Activated naive CD4-positive, alpha-beta T cell treated with anti-CD3 and anti-CD28 coated beads for 36 hours (primary cell): ENCODE results near the gene MVD. TPM values are rescaled to one million over a fixed set of nuclear protein-coding genes. Genes with fewer than 3 reads are reported as not detected.

ENCODE experiments used
- CTCF ChIA-PET: fragments of 350-600 bp; sonication (Branson Sonifier 250); formaldehyde crosslinking; loops from one replicate; lab custom pipeline; 2021; ENCODE audit warnings: antibody characterized with exemption; lab: Charles Lee
- DNase-seq: peaks from one replicate; pipeline ENCODE4 v3.0.0-alpha.2; 2020
- H3K27ac Mint-ChIP-seq: one replicate; pipeline ENCODE4 v1.8.0; 2021; ENCODE audit warnings: mild to moderate bottlenecking, mixed read lengths
- H3K27me3 Mint-ChIP-seq: one replicate; pipeline ENCODE4 v1.8.0; 2021; ENCODE audit warnings: low read depth, mixed read lengths
- H3K36me3 Mint-ChIP-seq: one replicate; pipeline ENCODE4 v1.8.0; 2021; ENCODE audit warnings: low read depth, mixed read lengths
- H3K4me1 Mint-ChIP-seq: one replicate; pipeline ENCODE4 v1.8.0; 2021; ENCODE audit warnings: low read depth, mixed read lengths
- H3K4me3 Mint-ChIP-seq: one replicate; pipeline ENCODE4 v1.8.0; 2021; ENCODE audit warnings: mild to moderate bottlenecking, moderate library complexity, mixed read lengths
- H3K9me3 Mint-ChIP-seq: one replicate; pipeline ENCODE4 v1.8.0; 2021; ENCODE audit warnings: mixed read lengths
- intact Hi-C: fragments of 100-400 bp; cut with micrococcal nuclease; formaldehyde crosslinking; loops from one replicate; pipeline ENCODE4 v1.15.1; 2023
- total RNA-seq, 2 experiments: library from RNA; stranded (reverse); gene quantifications; one replicate each; pipeline ENCODE4 v1.2.3, GENCODE V29; 2021

Gene MVD
- total RNA-seq, result 10 to 100 TPM; 90.5 to 96.8 TPM

- intact Hi-C loops, result loop anchor here (1.0 kb wide), 6 partner anchors 12 to 93 kb away; partner anchors contain the start of genes CTU2, CYBA, RNF166 and SNAI3
- Mint-ChIP-seq H3K4me1 (peaks cover 13% of the 10 kb centered on the region), H3K36me3 (peaks cover 2% of the 10 kb centered on the region)
Observed at GRCh38 chr16:88662843-88663606, at the start of gene MVD. Gene MVD, minus strand, starts transcription at chr16:88663091. Its CDS starts 11 bp downstream, at chr16:88663080.

GRCh38 chr16:88712362-88712979 lies 49.6 kb upstream of the MVD start:
- intact Hi-C loops, result no loop called here
- CTCF ChIA-PET, result no interaction called here
- DNase-seq, result no peak
- peaks cover 9% of the 10 kb centered on the region for H3K36me3 Mint-ChIP-seq
- no peaks in the 10 kb centered on the region for H3K9me3 Mint-ChIP-seq
- H3K4me3 Mint-ChIP-seq, result no peak overlapping the region
- H3K27me3 Mint-ChIP-seq, result no peaks in the 10 kb centered on the region
- no peak overlapping the region for H3K27ac Mint-ChIP-seq
- H3K4me1 Mint-ChIP-seq, result peaks cover 13% of the 10 kb centered on the region

More at GRCh38 chr16:88662843-88663606, at the start of gene MVD:
- H3K27ac Mint-ChIP-seq, result peak within 1 kb of the TSS; percentile 86
- DNase-seq, result peak; percentile 97
- no peaks in the 10 kb centered on the region for H3K9me3 Mint-ChIP-seq
- no peaks in the 10 kb centered on the region for H3K27me3 Mint-ChIP-seq
- H3K4me3 Mint-ChIP-seq, result peak within 1 kb of the TSS; percentile 90
- CTCF ChIA-PET, result no interaction called here

- CTCF ChIA-PET, result no interaction called here
- peaks cover 19% of the 10 kb centered on the region for H3K4me1 Mint-ChIP-seq
- peaks cover 6% of the 10 kb centered on the region for H3K36me3 Mint-ChIP-seq
Observed at GRCh38 chr16:88711750-88712340, 49.0 kb upstream of the MVD start.

GRCh38 chr16:88710556-88710955 lies 47.7 kb upstream of the MVD start:
- DNase-seq, result no peak
- CTCF ChIA-PET, result interaction anchor here (1.1 kb wide), 1 partner anchor 27 kb away, joined by 3 read pairs; no protein-coding TSS in a partner anchor
- intact Hi-C loops, result no loop called here
- no peaks in the 10 kb centered on the region for H3K9me3 Mint-ChIP-seq
- H3K4me3 Mint-ChIP-seq, result no peak overlapping the region
- H3K27me3 Mint-ChIP-seq, result no peaks in the 10 kb centered on the region
- H3K4me1 Mint-ChIP-seq, result peaks cover 19% of the 10 kb centered on the region
- H3K27ac Mint-ChIP-seq, result no peak overlapping the region
- H3K36me3 Mint-ChIP-seq, result peaks cover 4% of the 10 kb centered on the region

More at GRCh38 chr16:88711750-88712340, 49.0 kb upstream of the MVD start:
- DNase-seq, result no peak
- no peaks in the 10 kb centered on the region for H3K27me3 Mint-ChIP-seq
- intact Hi-C loops, result no loop called here
- H3K9me3 Mint-ChIP-seq, result no peaks in the 10 kb centered on the region
- no peak overlapping the region for H3K4me3 Mint-ChIP-seq
- no peak overlapping the region for H3K27ac Mint-ChIP-seq

GRCh38 chr16:88706965-88707826 lies 44.3 kb upstream of the MVD start:
- Mint-ChIP-seq H3K27ac (peak overlapping the region; percentile 77), H3K9me3 (no peaks in the 10 kb centered on the region), H3K4me3 (peak overlapping the region; percentile 82), H3K27me3 (no peaks in the 10 kb centered on the region), H3K36me3 (peaks cover 12% of the 10 kb centered on the region), H3K4me1 (peaks cover 52% of the 10 kb centered on the region)
- DNase-seq, result no peak
- intact Hi-C loops, result loop anchor here (1.0 to 10.0 kb wide), 5 partner anchors 44 to 388 kb away; partner anchors contain the start of genes ACSF3, CYBA, MVD and TRAPPC2L
- CTCF ChIA-PET, result interaction anchor here (0.7 to 1.2 kb wide), 3 partner anchors 12 to 104 kb away, joined by 3 read pairs; no protein-coding TSS in a partner anchor

GRCh38 chr16:88706229-88706964 lies 43.5 kb upstream of the MVD start, which contains the start of the genes CTU2 and RNF166:
Gene CTU2, plus strand, starts transcription at chr16:88706503. Its CDS starts 28 bp downstream, at chr16:88706531.
Gene RNF166, minus strand, starts transcription at chr16:88706408. Its CDS starts 83 bp downstream, at chr16:88706325.
- peak within 1 kb of the TSS; percentile 77 for H3K27ac Mint-ChIP-seq
- no peaks in the 10 kb centered on the region for H3K27me3 Mint-ChIP-seq
- intact Hi-C loops, result loop anchor here (1.0 to 10.0 kb wide), 5 partner anchors 43 to 388 kb away; partner anchors contain the start of genes ACSF3, CYBA, MVD and TRAPPC2L
- H3K9me3 Mint-ChIP-seq, result no peaks in the 10 kb centered on the region
- peak within 1 kb of the TSS; percentile 84 for H3K4me3 Mint-ChIP-seq
- peaks cover 60% of the 10 kb centered on the region for H3K4me1 Mint-ChIP-seq
- H3K36me3 Mint-ChIP-seq, result peaks cover 12% of the 10 kb centered on the region
- peak; percentile 92 for DNase-seq
- CTCF ChIA-PET, result interaction anchor here (0.7 to 1.2 kb wide), 4 partner anchors 12 to 104 kb away, joined by 3 to 5 read pairs (median 3); no protein-coding TSS in a partner anchor

GRCh38 chr16:88705801-88706228 lies 42.9 kb upstream of the MVD start:
- peak; percentile 25 for DNase-seq
- Mint-ChIP-seq H3K9me3 (no peaks in the 10 kb centered on the region), H3K27ac (peak overlapping the region; percentile 74), H3K4me3 (peak overlapping the region; percentile 84), H3K4me1 (peaks cover 59% of the 10 kb centered on the region), H3K36me3 (peaks cover 15% of the 10 kb centered on the region), H3K27me3 (no peaks in the 10 kb centered on the region)
- CTCF ChIA-PET, result interaction anchor here (1.0 to 1.3 kb wide), 3 partner anchors 24 to 152 kb away, joined by 5 to 6 read pairs (median 5); no protein-coding TSS in a partner anchor
- intact Hi-C loops, result loop anchor here (1.0 to 10.0 kb wide), 6 partner anchors 43 to 389 kb away; partner anchors contain the start of genes ACSF3, CYBA, MVD and TRAPPC2L

- intact Hi-C loops, result loop anchor here (1.0 to 10.0 kb wide), 2 partner anchors 135 to 390 kb away; partner anchors contain the start of genes ACSF3 and ZC3H18
- H3K27ac Mint-ChIP-seq, result peak overlapping the region; percentile 74
- peak; percentile 64 for DNase-seq
- H3K27me3 Mint-ChIP-seq, result no peaks in the 10 kb centered on the region
- H3K36me3 Mint-ChIP-seq, result peaks cover 15% of the 10 kb centered on the region
- peak overlapping the region; percentile 84 for H3K4me3 Mint-ChIP-seq
- no peaks in the 10 kb centered on the region for H3K9me3 Mint-ChIP-seq
- peaks cover 63% of the 10 kb centered on the region for H3K4me1 Mint-ChIP-seq
- CTCF ChIA-PET, result interaction anchor here (0.8 to 1.3 kb wide), 5 partner anchors 13 to 153 kb away, joined by 3 to 6 read pairs (median 5); no protein-coding TSS in a partner anchor
Observed at GRCh38 chr16:88705076-88705684, 42.3 kb upstream of the MVD start.

GRCh38 chr16:88703486-88704309 lies 40.8 kb upstream of the MVD start:
- DNase-seq, result peak; percentile 73
- H3K27ac Mint-ChIP-seq, result peak overlapping the region; percentile 98
- no peaks in the 10 kb centered on the region for H3K9me3 Mint-ChIP-seq
- no peaks in the 10 kb centered on the region for H3K27me3 Mint-ChIP-seq
- CTCF ChIA-PET, result interaction anchor here (0.7 to 2.0 kb wide), 2 partner anchors 23 to 108 kb away, joined by 3 to 10 read pairs; partner anchors contain the start of gene APRT
- intact Hi-C loops, result loop anchor here (5.0 to 10.0 kb wide), 3 partner anchors 66 to 391 kb away; partner anchors contain the start of genes ACSF3, CDT1 and IL17C
- peaks cover 19% of the 10 kb centered on the region for H3K36me3 Mint-ChIP-seq
- peaks cover 75% of the 10 kb centered on the region for H3K4me1 Mint-ChIP-seq
- peak overlapping the region; percentile 84 for H3K4me3 Mint-ChIP-seq
